GM19238 (cell line): Measurements from ENCODE around the gene CD69.
A peak's percentile ranks its signal among the peaks of the same experiment; 100 is the strongest.
"Not testable (repeated sequence)": the region's sequence is repeated elsewhere in the genome, so short reads cannot be mapped to it uniquely, and the experiment has no call there.

Experiments used
- DNase-seq: peaks from one replicate; pipeline ENCODE4 v3.0.0; 2011; ENCODE audit warnings: low spot score; ENCODE audit not compliant: insufficient read length

Gene CD69

GRCh38 chr12:9750276-9751203, 10.2 kb downstream of the CD69 start:
- peak; percentile 26 for DNase-seq

DNA sequence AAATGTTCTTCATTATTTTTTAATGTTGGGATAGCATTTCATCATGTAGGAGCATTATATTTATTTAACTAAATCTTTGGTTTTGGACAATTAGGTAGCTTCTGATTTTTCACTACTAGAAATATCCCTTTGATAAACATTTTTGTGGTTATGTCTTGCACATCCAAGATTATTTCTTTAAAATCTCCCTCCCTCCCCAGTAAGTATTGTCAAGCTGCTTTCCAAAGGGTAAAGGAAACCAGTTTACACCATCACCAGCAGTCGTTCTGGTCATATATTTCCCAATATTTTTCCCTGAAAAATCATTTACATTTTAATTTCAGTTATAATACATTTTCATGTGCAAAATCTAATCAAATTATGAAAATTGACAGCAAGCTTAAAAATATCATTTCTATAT, 11.1 kb downstream of the CD69 start:
- DNase-seq = no peak

- DNase-seq = no peak
Observed at GRCh38 chr12:9745199-9745598, 15.5 kb downstream of the CD69 start.

GRCh38 chr12:9742661-9743060, 18.0 kb downstream of the CD69 start:
- DNase-seq = no peak

DNA sequence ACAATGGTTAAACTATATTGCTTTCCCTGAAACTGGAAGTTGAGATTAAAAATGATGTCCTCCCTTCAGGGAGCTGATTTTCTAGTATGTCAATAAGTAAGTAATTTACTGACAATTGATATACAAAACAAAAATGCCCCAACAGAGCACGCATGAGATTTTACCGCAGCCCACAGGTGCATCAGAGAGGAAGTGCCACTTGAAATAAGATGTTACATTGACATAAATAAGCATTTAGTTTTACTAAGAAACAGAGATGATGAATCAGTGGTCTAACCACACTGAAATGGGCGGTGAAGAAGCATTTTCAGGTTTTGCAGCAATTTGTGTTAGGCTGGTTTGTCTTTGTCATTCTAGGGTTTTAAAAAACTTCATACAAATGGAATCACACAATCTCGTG, 19.0 kb downstream of the CD69 start:
- DNase-seq = no peak

- DNase-seq = no peak
Observed at GRCh38 chr12:9740106-9740750, 20.5 kb downstream of the CD69 start.

GRCh38 chr12:9739404-9740105, 21.1 kb downstream of the CD69 start:
- DNase-seq = not testable (repeated sequence)

- DNase-seq = not testable (repeated sequence)
Observed at GRCh38 chr12:9738905-9739304, 21.8 kb downstream of the CD69 start.

- DNase-seq = no peak
Observed at GRCh38 chr12:9736936-9737705, 23.6 kb downstream of the CD69 start.

DNA sequence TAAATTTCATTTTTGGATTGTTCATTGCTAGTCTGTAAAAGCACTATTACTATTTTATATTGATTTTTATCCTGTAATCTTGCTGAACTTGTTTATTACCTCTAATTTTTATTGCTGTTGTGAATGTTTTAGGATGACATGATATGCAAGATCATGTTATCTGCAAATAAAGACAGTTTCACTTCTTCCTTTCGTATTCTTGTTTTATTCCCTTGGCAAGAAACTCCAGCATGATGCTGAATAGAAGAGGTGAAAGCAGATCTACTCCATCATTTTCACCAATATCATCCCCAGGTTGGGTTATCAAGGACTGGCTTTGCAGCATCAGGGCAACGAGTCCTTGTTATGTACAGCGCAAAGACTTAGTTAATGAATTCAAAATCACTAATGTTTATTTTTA, 25.1 kb downstream of the CD69 start:
- DNase-seq = no peak

- no peak for DNase-seq
Observed at GRCh38 chr12:9732921-9733461, 27.7 kb downstream of the CD69 start, which contains the start of gene CLECL1. TSS of gene CLECL1 (minus strand) at chr12:9733097.

DNA sequence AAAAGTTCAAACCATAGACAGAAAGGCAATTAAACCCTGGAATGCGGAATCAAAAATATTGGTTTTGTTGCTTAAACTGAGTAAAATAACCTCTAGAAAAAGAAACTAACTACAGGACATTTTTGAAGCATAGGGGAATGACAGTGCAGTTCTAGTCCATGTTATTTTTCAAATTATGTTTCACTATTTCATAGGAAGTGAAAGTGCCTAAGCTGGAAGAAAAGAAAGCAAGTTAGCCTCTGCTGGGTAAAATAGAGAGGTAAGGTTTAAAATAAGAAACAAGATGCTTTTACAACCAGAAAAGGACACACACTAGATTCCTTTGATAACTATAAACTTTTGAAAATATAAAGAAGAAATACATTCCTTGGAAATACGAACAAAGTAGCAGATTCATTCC, 28.9 kb downstream of the CD69 start:
- no peak for DNase-seq

DNA sequence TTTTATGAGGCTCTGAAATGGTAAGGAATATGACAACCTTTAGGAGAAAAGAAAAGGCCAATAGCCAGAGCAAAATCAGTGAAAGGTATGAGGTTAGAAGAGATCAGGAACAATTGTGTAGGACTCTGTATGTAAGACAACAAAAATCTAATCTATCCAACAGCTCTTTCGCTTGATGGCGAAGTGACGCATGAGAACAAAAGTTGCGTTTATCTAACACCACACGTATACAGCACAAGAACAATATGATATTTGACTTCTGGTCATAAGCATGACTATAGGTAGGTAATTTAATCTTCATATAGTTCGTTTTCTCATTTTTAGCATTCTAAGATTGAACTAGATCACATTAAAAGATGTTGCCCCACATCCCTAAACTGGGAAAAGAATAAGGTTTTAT, 29.3 kb downstream of the CD69 start:
- DNase-seq = no peak

- DNase-seq = no peak
Observed at GRCh38 chr12:9730591-9730990, 30.1 kb downstream of the CD69 start.

DNA sequence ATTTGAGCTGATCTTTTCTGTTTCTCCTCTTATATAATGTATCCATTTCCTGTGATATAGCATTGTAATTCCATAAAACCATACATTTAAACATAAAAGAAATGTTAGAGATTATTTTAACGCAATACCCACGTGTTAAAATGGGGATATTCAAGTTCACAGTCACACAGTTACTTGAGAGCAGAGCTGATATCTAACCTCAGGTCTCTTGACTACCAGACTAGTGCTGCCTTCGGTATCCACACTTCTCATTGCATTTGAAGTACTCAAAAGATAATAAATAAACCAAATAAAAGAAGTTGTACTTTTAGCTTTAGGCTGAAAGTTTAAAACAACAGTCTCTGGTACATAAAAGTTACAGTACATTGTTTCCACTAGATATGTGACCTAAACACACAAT, 30.7 kb downstream of the CD69 start:
- DNase-seq = no peak

GRCh38 chr12:9729082-9729481, 31.6 kb downstream of the CD69 start:
- DNase-seq = no peak

GRCh38 chr12:9727813-9728212, 32.9 kb downstream of the CD69 start:
- no peak for DNase-seq

- no peak for DNase-seq
Observed at GRCh38 chr12:9725213-9725870, 35.4 kb downstream of the CD69 start.

DNA sequence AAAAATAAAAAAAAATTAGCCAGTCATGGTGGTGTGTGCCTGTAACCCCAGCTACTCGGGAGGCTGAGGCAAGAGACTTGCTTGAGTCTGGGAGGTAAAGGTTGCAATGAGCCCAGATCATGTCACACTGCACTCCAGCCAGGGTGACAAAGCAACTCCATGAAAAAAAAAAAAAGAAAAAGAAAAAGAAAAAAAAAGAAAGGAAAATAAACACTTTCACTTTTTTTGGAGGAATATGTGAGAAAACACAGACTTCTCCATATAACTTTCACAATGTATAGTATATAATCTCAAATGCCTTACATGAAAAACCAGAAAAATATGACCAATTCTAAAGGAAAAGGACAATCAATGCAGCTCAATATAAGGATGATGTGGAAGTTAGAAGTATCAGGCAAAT, 36.7 kb downstream of the CD69 start:
- no peak for DNase-seq

DNA sequence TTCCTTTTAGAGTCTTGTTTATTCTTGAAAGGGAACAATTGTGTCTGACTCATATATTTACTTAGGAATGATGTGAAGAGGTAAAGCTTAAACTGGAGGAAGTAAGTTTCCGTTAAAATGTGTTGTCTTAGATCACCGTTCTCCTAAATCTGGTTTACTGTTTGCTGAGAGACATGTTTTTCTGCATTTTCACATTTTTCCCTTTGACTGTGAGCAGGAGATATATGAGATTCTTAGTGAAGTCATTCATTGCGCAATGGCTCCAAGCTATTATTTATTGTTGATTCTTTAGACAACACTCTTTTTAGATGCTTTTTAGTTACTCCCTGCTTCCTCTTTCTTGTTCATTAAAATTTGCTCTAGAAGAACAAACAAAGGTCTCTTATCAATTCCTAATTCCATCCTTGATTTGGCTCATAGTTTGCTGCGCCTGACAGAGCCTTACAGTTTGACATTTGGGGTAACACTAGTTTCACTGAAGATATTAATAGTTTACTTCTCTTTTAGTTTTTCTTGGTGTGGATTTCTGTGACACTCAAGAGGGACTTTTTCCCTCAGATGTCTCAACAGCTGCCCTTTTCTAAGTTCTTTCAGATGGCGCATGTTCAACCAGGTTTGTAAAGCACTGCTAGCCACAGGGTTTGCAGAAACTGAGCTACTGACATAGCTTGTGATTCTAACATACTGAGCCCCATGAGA, 39.2 kb downstream of the CD69 start:
- no peak for DNase-seq
